ENCODE data around the gene PAX2.
"Not testable (repeated sequence)": the region's sequence is repeated elsewhere in the genome, so short reads cannot be mapped to it uniquely, and the experiment has no call there.

Gene PAX2

GRCh38 chr10:100744987-100745881 lies at the start of gene PAX2:
TSS of gene PAX2 (plus strand) at chr10:100745582. CDS start at chr10:100746261, 679 bp downstream.
- peaks cover 48% of the 10 kb centered on the region for H3K4me1 Mint-ChIP-seq (ENCODE audit: low read depth)
- H3K27ac Mint-ChIP-seq: peak within 1 kb of the TSS; percentile 8
- H3K27me3 Mint-ChIP-seq: peaks cover 93% of the 10 kb centered on the region
- no peaks in the 10 kb centered on the region for H3K9me3 Mint-ChIP-seq
- peak within 1 kb of the TSS; percentile 23 for H3K4me3 Mint-ChIP-seq
- no peaks in the 10 kb centered on the region for H3K36me3 Mint-ChIP-seq (ENCODE audit: low read depth)
- DNase-seq: no peak

GRCh38 chr10:100696477-100696901 lies 48.9 kb upstream of the PAX2 start:
- Mint-ChIP-seq H3K27me3 (peaks cover 19% of the 10 kb centered on the region), H3K27ac (peak overlapping the region; percentile 12), H3K9me3 (no peaks in the 10 kb centered on the region), H3K4me3 (no peak overlapping the region), H3K36me3 (ENCODE audit: low read depth) (no peaks in the 10 kb centered on the region), H3K4me1 (ENCODE audit: low read depth) (peaks cover 11% of the 10 kb centered on the region)
- DNase-seq: no peak

- Mint-ChIP-seq H3K27ac (no peak overlapping the region), H3K4me3 (no peak overlapping the region), H3K36me3 (ENCODE audit: low read depth) (no peaks in the 10 kb centered on the region), H3K27me3 (peaks cover 16% of the 10 kb centered on the region), H3K9me3 (no peaks in the 10 kb centered on the region), H3K4me1 (ENCODE audit: low read depth) (peaks cover 11% of the 10 kb centered on the region)
- DNase-seq: no peak
These were observed 48.3 kb upstream of the PAX2 start for GRCh38 chr10:100697070-100697469.

DNA sequence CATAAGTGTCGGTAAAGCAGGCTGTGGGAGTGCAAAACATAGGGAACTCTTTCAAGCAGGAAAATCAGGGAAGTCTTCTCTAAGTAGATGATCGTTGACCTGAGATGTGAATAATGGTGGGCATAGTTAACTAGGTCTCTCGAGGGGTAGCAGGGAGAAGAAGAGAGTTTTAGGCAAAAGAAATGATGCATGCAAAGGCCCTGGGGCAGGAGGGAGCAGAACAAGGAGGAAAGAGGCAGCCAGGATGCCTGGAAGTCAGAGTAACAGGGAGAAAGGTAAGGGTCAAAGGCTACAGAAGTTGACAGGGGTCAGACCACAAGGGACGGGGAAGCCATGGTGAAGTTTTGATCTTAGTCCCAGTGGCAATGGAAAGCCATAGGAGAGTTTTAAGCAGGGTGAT lies 47.8 kb upstream of the PAX2 start:
- Mint-ChIP-seq H3K4me1 (ENCODE audit: low read depth) (peaks cover 11% of the 10 kb centered on the region), H3K27me3 (peaks cover 13% of the 10 kb centered on the region), H3K36me3 (ENCODE audit: low read depth) (no peaks in the 10 kb centered on the region), H3K27ac (no peak overlapping the region), H3K4me3 (no peak overlapping the region), H3K9me3 (no peaks in the 10 kb centered on the region)
- no peak for DNase-seq

DNA sequence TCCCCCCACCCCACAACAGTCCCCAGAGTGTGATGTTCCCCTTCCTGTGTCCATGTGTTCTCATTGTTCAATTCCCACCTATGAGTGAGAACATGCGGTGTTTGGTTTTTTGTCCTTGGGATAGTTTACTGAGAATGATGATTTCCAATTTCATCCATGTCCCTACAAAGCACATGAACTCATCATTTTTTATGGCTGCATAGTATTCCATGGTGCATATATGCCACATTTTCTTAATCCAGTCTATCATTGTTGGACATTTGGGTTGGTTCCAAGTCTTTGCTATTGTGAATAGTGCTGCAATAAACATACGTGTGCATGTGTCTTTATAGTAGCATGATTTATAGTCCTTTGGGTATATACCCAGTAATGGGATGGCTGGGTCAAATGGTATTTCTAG lies 43.7 kb upstream of the PAX2 start:
- H3K4me1 Mint-ChIP-seq (ENCODE audit: low read depth); H3K27ac Mint-ChIP-seq; DNase-seq; H3K4me3 Mint-ChIP-seq; H3K36me3 Mint-ChIP-seq (ENCODE audit: low read depth); H3K9me3 Mint-ChIP-seq: not testable (repeated sequence)
- peaks cover 36% of the 10 kb centered on the region for H3K27me3 Mint-ChIP-seq

DNA sequence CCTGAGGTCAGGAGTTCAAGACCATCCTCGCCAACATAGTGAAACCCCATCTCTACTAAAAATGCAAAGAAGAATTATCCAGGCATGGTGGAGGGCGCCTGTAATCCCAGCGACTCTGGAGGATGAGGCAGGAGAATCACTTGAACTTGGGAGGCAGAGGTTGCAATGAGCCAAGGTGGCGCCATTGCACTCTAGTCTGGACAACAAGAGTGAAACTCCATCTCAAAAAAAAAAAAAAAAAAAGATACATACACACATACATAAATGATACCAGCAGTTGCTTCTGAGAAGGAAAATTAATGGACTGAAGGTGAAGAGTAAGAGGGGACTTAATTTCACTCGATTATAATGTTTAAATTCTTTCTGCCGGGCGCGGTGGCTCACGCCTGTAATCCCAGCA lies 40.2 kb upstream of the PAX2 start:
- H3K27ac Mint-ChIP-seq: no peak overlapping the region
- no peaks in the 10 kb centered on the region for H3K36me3 Mint-ChIP-seq (ENCODE audit: low read depth)
- H3K9me3 Mint-ChIP-seq: no peaks in the 10 kb centered on the region
- DNase-seq: no peak
- peaks cover 51% of the 10 kb centered on the region for H3K27me3 Mint-ChIP-seq
- H3K4me1 Mint-ChIP-seq (ENCODE audit: low read depth): no peaks in the 10 kb centered on the region
- H3K4me3 Mint-ChIP-seq: no peak overlapping the region

DNA sequence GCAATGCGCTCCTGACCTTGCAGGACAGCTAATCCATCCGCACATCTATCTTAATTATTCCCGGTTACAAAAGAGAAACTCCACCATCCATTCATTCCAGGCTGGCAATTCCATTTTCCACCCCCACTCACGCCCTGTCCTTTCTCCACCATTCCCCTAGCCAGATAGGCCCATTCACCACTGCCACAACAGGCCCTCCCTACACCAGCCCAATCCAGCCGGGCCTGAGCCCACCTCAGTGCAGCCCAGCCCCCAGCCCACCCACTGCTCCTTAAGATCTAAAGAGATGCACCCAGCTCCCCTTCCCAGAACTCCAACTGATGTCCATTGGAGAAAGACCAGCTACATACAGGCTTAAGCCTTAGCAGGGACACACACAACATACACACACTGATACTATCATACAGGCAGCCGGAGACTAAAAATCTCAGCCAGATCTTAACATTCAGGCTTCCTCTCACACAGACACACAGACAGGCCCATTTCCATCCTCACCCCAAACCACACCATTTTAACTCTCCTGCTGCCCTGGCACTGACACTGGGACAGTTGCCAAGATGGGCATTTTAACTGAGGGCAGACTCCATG lies 38.0 kb upstream of the PAX2 start:
- DNase-seq: no peak
- peaks cover 72% of the 10 kb centered on the region for H3K27me3 Mint-ChIP-seq
- no peaks in the 10 kb centered on the region for H3K9me3 Mint-ChIP-seq
- H3K4me1 Mint-ChIP-seq (ENCODE audit: low read depth): no peaks in the 10 kb centered on the region
- no peak overlapping the region for H3K27ac Mint-ChIP-seq
- H3K4me3 Mint-ChIP-seq: no peak overlapping the region
- no peaks in the 10 kb centered on the region for H3K36me3 Mint-ChIP-seq (ENCODE audit: low read depth)

GRCh38 chr10:100709146-100710082 lies 36.0 kb upstream of the PAX2 start:
- Mint-ChIP-seq H3K4me3 (no peak overlapping the region), H3K4me1 (ENCODE audit: low read depth) (peaks cover 2% of the 10 kb centered on the region), H3K27me3 (peaks cover 85% of the 10 kb centered on the region), H3K27ac (no peak overlapping the region), H3K36me3 (ENCODE audit: low read depth) (no peaks in the 10 kb centered on the region), H3K9me3 (no peaks in the 10 kb centered on the region)
- DNase-seq: no peak

- no peak overlapping the region for H3K4me3 Mint-ChIP-seq
- H3K27me3 Mint-ChIP-seq: peaks cover 87% of the 10 kb centered on the region
- no peak overlapping the region for H3K27ac Mint-ChIP-seq
- H3K9me3 Mint-ChIP-seq: no peaks in the 10 kb centered on the region
- H3K4me1 Mint-ChIP-seq (ENCODE audit: low read depth): peaks cover 7% of the 10 kb centered on the region
- H3K36me3 Mint-ChIP-seq (ENCODE audit: low read depth): no peaks in the 10 kb centered on the region
- no peak for DNase-seq
These were observed 35.1 kb upstream of the PAX2 start for GRCh38 chr10:100710151-100710871.

GRCh38 chr10:100713049-100713858 lies 32.1 kb upstream of the PAX2 start:
- no peaks in the 10 kb centered on the region for H3K36me3 Mint-ChIP-seq (ENCODE audit: low read depth)
- peaks cover 85% of the 10 kb centered on the region for H3K27me3 Mint-ChIP-seq
- no peaks in the 10 kb centered on the region for H3K9me3 Mint-ChIP-seq
- H3K4me1 Mint-ChIP-seq (ENCODE audit: low read depth): peaks cover 13% of the 10 kb centered on the region
- H3K27ac Mint-ChIP-seq: no peak overlapping the region
- DNase-seq: no peak
- H3K4me3 Mint-ChIP-seq: no peak overlapping the region

DNA sequence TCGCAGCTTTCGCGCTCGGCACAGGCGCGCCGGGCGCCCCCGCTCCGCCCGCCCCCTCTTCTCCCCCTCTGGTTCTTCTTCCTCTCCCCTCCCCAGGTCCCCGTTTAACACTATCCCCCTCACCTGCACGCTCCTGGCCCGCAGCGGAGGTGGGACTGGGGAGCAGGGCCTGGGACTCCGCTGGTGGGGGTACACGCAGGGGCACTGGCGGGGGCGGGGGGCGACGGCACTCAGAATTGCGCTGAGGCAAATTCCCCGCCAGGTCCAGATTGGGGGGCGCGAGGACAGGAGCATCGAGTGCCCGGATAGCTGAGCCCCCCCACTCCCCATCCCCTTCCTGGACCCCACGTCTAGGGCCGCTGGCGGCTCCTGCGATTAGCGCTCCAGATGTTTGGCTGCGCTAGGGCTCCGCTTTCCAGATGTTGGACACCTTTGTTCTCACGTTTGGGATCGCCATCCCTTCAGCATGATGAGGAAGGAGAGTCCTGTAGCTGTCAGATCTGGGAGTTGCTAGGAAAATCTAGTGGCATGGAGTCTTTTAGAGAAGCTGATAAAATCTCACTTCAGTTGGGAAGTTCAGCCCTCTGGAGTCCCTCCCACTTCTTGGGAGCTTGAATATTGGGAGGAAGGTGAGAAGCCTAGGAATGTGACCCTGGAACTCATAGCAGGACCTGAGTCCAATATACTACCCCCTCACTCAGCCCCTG lies 31.4 kb upstream of the PAX2 start:
- Mint-ChIP-seq H3K4me1 (ENCODE audit: low read depth) (peaks cover 13% of the 10 kb centered on the region), H3K9me3 (no peaks in the 10 kb centered on the region), H3K27ac (no peak overlapping the region), H3K4me3 (no peak overlapping the region), H3K36me3 (ENCODE audit: low read depth) (no peaks in the 10 kb centered on the region), H3K27me3 (peaks cover 86% of the 10 kb centered on the region)
- DNase-seq: no peak

DNA sequence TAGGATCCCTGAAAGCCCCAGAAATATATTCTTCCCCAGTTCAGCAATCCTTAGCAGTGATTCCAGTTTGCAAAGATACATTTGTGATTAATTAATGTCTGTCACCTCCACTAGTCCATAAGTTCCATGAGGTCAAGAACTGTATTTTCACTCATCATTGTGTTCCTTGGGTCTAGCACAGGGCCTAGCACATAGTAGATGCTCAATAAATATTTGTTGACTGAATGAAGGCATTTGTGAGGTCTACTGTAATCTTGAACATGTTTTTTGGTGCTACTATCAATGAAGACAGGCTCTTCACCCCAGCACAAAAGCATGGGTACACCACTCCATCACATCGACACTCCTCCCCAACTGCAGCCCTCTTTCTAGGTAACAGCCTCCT lies 30.8 kb upstream of the PAX2 start:
- Mint-ChIP-seq H3K4me3 (no peak overlapping the region), H3K27me3 (peaks cover 86% of the 10 kb centered on the region)

DNA sequence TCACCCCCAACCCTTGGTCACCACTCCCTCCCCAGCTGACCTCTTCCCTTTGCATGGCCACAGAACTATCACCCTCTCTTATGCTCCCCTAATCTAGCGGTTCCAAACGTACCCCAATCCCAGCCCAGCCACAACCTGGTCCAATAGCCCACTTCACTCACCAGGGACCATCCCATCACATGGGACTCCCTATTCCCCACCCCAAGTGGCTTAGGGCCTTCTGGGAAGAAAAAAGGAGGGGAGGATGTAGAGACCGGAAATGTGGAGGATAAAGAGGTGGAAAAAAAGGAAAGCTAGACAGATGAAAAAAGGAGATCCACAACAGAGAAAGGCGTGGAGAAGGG lies 30.3 kb upstream of the PAX2 start:
- H3K4me1 Mint-ChIP-seq (ENCODE audit: low read depth): peaks cover 13% of the 10 kb centered on the region
- H3K36me3 Mint-ChIP-seq (ENCODE audit: low read depth): no peaks in the 10 kb centered on the region
- DNase-seq: no peak
- peak overlapping the region; percentile 47 for H3K4me3 Mint-ChIP-seq
- peaks cover 87% of the 10 kb centered on the region for H3K27me3 Mint-ChIP-seq
- H3K9me3 Mint-ChIP-seq: no peaks in the 10 kb centered on the region
- H3K27ac Mint-ChIP-seq: no peak overlapping the region

More for the DNA sequence above, 30.8 kb upstream of the PAX2 start:
- Mint-ChIP-seq H3K9me3 (no peaks in the 10 kb centered on the region), H3K36me3 (ENCODE audit: low read depth) (no peaks in the 10 kb centered on the region), H3K4me1 (ENCODE audit: low read depth) (peaks cover 13% of the 10 kb centered on the region), H3K27ac (no peak overlapping the region)
- DNase-seq: no peak

Data from activated T-cell treated with anti-CD3 and anti-CD28 coated beads, Interleukin-2, amount 50 U/mL, for 24 hours (primary cell).